Neural cell (in vitro differentiated cells): ENCODE measurements around the gene HIF1AN. TPM values are rescaled to one million over a fixed set of nuclear protein-coding genes. Genes with fewer than 3 reads are reported as not detected.

Experiments used
- H2AFZ ChIP-seq: fragments of 200-600, 300-800 bp; sonication (generic), shearing (Covaris generic); 2 replicates; pipeline ENCODE4 v1.6.0; 2014; ENCODE audit warnings: low read depth, mild to moderate bottlenecking, antibody characterized with exemption, low read length, moderate library complexity
- H3F3A ChIP-seq: fragments of 200-600 bp; shearing (Covaris generic); 2 replicates; pipeline ENCODE4 v1.6.1; 2016; ENCODE audit warnings: mild to moderate bottlenecking, moderate library complexity, mixed read lengths, antibody characterized with exemption, low read length; ENCODE audit not compliant: insufficient read depth, poor library complexity, severe bottlenecking
- H3K27ac ChIP-seq: fragments of 200-600, 300-800 bp; sonication (generic), shearing (Covaris generic); 2 replicates; pipeline ENCODE4 v1.5.1; 2014; ENCODE audit warnings: mild to moderate bottlenecking, low read length, moderate library complexity
- H3K27me3 ChIP-seq: fragments of 300-800, 200-600 bp; sonication (generic), shearing (Covaris generic); 2 replicates; pipeline ENCODE4 v1.6.0; 2014; ENCODE audit warnings: mild to moderate bottlenecking, low read depth, low read length, moderate library complexity; ENCODE audit not compliant: insufficient read depth
- H3K36me3 ChIP-seq: fragments of 300-800, 200-600 bp; sonication (generic), shearing (Covaris generic); 2 replicates; pipeline ENCODE4 v1.5.1; 2014; ENCODE audit warnings: mild to moderate bottlenecking, antibody characterized with exemption, low read length, moderate library complexity; ENCODE audit not compliant: insufficient read depth
- H3K4me2 ChIP-seq: fragments of 300-800, 200-600 bp; sonication (generic), shearing (Covaris generic); 2 replicates; pipeline ENCODE4 v1.6.0; 2014; ENCODE audit warnings: mild to moderate bottlenecking, low read length
- H3K4me3 ChIP-seq: fragments of 300-800, 200-600 bp; sonication (generic), shearing (Covaris generic); 2 replicates; pipeline ENCODE4 v1.5.1; 2014; ENCODE audit warnings: mild to moderate bottlenecking, low read length, moderate library complexity
- H3K79me2 ChIP-seq: fragments of 200-600 bp; shearing (Covaris generic); replicated peaks from 2 replicates; pipeline ENCODE4 v1.6.0; 2014; ENCODE audit warnings: mild to moderate bottlenecking, low read length, moderate library complexity; ENCODE audit not compliant: insufficient read depth
- H3K9ac ChIP-seq: fragments of 300-800, 200-600 bp; sonication (generic), shearing (Covaris generic); 2 replicates; pipeline ENCODE4 v1.6.1; 2016; ENCODE audit warnings: mild to moderate bottlenecking, low read length, mixed read lengths
- H3K9me2 ChIP-seq: fragments of 200-600 bp; shearing (Covaris generic); 2 replicates; pipeline ENCODE4 v1.6.1; 2016; ENCODE audit warnings: mild to moderate bottlenecking, low read length, mixed read lengths; ENCODE audit not compliant: insufficient read depth
- H3K9me3 ChIP-seq: fragments of 200-600, 300-800 bp; sonication (generic), shearing (Covaris generic); 2 replicates; pipeline ENCODE4 v1.6.1; 2016; ENCODE audit warnings: mild to moderate bottlenecking, mixed run types, low read length, moderate library complexity, mixed read lengths
- H4K20me1 ChIP-seq: fragments of 200-600 bp; shearing (Covaris generic); 2 replicates; pipeline ENCODE4 v1.6.1; 2016; ENCODE audit warnings: mild to moderate bottlenecking, mixed run types; ENCODE audit not compliant: insufficient read depth
- EP300 ChIP-seq: fragments of 450-650 bp; conservative IDR thresholded peaks from 2 replicates; pipeline ENCODE4 v1.6.1; 2014; ENCODE audit warnings: antibody characterized with exemption, mild to moderate bottlenecking, moderate library complexity; ENCODE audit not compliant: poor library complexity, severe bottlenecking
- EZH2 ChIP-seq: fragments of 200-600, 300-800 bp; shearing (Covaris generic), sonication (generic); IDR thresholded peaks from 2 replicates; pipeline ENCODE4 v1.6.1; 2014; ENCODE audit warnings: antibody characterized with exemption, low read length, borderline replicate concordance, mild to moderate bottlenecking; ENCODE audit not compliant: insufficient read depth, poor library complexity, severe bottlenecking
- MXI1 ChIP-seq: fragments of 450-650 bp; conservative IDR thresholded peaks from 2 replicates; pipeline ENCODE4 v1.6.1; 2014; ENCODE audit warnings: antibody characterized with exemption, mild to moderate bottlenecking; ENCODE audit not compliant: poor library complexity, severe bottlenecking
- POLR2AphosphoS5 ChIP-seq: IDR thresholded peaks from 2 replicates; pipeline ENCODE4 v1.6.1; 2012
- RAD21 ChIP-seq: fragments of 450-650 bp; conservative IDR thresholded peaks from 2 replicates; pipeline ENCODE4 v1.6.1; 2014; ENCODE audit warnings: antibody characterized with exemption, mild to moderate bottlenecking, moderate library complexity
- SMC3 ChIP-seq: fragments of 450-650 bp; conservative IDR thresholded peaks from 2 replicates; pipeline ENCODE4 v1.6.1; 2014; ENCODE audit warnings: antibody characterized with exemption, mild to moderate bottlenecking, moderate library complexity; ENCODE audit not compliant: poor library complexity
- TAF1 ChIP-seq: IDR thresholded peaks from 2 replicates; pipeline ENCODE4 v1.6.1; 2012; ENCODE audit warnings: low read depth
- polyA plus RNA-seq: library from polyadenylated mRNA; depleted of rRNA; stranded (reverse); fragments of >200 nt; gene quantifications from 2 replicates; pipeline ENCODE4 v1.2.3, GENCODE V29; 2014
- TF ChIP-seq, protein P1 (sequence below): fragments of 450-650 bp; IDR thresholded peaks from 2 replicates; pipeline ENCODE4 v1.5.1; 2014; ENCODE audit warnings: antibody characterized with exemption, mild to moderate bottlenecking, moderate library complexity; ENCODE audit not compliant: poor library complexity, severe bottlenecking
- TF ChIP-seq, protein P2 (sequence below): IDR thresholded peaks from 2 replicates; pipeline ENCODE4 v1.6.1; 2012; ENCODE audit warnings: borderline replicate concordance

The HIF1AN gene
- polyA plus RNA-seq, 1 donor from 2014 or later, result 16.1 TPM

DNA sequence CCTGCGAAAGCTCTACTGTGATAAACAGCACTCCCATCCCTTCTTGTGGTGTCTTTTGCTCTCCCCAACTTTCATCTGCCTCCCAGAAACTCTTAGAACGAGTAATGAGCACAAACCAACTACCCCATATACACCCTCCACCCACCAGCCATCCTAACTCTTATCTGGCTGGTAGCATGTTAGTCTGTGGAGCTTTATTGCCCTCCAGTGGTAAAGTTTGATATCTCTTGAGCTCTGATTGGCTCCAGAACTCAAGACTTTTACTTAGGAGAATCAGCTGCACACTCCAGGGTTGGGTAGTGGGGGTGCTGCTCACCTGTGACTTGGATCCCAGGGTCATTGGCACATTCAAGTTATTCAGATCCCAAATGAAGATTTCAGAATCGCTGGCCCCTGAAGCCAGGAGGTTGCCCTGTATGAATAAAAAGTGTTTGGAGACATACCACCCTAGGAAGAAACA is 27.0 kb upstream of the HIF1AN start:
- H3K79me2 ChIP-seq, result no peaks in the 10 kb centered on the region
- H3K27ac ChIP-seq, result no peak overlapping the region
- no peak overlapping the region for H3K4me2 ChIP-seq
- H3K9ac ChIP-seq, result no peak overlapping the region
- H3K4me3 ChIP-seq, result no peak overlapping the region
- H3K36me3 ChIP-seq, result peaks cover 6% of the 10 kb centered on the region
- no peaks in the 10 kb centered on the region for H3K9me2 ChIP-seq
- no peaks in the 10 kb centered on the region for H3F3A ChIP-seq
- H2AFZ ChIP-seq, result no peak overlapping the region
- peak; percentile 74 for TF ChIP-seq SMC3
- no peak for TF ChIP-seq EP300
- no peak for TF ChIP-seq EZH2
- TF ChIP-seq, protein P1, sequence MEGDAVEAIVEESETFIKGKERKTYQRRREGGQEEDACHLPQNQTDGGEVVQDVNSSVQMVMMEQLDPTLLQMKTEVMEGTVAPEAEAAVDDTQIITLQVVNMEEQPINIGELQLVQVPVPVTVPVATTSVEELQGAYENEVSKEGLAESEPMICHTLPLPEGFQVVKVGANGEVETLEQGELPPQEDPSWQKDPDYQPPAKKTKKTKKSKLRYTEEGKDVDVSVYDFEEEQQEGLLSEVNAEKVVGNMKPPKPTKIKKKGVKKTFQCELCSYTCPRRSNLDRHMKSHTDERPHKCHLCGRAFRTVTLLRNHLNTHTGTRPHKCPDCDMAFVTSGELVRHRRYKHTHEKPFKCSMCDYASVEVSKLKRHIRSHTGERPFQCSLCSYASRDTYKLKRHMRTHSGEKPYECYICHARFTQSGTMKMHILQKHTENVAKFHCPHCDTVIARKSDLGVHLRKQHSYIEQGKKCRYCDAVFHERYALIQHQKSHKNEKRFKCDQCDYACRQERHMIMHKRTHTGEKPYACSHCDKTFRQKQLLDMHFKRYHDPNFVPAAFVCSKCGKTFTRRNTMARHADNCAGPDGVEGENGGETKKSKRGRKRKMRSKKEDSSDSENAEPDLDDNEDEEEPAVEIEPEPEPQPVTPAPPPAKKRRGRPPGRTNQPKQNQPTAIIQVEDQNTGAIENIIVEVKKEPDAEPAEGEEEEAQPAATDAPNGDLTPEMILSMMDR, result peak; percentile 76
- no peak for TF ChIP-seq MXI1
- TF ChIP-seq, protein P2, sequence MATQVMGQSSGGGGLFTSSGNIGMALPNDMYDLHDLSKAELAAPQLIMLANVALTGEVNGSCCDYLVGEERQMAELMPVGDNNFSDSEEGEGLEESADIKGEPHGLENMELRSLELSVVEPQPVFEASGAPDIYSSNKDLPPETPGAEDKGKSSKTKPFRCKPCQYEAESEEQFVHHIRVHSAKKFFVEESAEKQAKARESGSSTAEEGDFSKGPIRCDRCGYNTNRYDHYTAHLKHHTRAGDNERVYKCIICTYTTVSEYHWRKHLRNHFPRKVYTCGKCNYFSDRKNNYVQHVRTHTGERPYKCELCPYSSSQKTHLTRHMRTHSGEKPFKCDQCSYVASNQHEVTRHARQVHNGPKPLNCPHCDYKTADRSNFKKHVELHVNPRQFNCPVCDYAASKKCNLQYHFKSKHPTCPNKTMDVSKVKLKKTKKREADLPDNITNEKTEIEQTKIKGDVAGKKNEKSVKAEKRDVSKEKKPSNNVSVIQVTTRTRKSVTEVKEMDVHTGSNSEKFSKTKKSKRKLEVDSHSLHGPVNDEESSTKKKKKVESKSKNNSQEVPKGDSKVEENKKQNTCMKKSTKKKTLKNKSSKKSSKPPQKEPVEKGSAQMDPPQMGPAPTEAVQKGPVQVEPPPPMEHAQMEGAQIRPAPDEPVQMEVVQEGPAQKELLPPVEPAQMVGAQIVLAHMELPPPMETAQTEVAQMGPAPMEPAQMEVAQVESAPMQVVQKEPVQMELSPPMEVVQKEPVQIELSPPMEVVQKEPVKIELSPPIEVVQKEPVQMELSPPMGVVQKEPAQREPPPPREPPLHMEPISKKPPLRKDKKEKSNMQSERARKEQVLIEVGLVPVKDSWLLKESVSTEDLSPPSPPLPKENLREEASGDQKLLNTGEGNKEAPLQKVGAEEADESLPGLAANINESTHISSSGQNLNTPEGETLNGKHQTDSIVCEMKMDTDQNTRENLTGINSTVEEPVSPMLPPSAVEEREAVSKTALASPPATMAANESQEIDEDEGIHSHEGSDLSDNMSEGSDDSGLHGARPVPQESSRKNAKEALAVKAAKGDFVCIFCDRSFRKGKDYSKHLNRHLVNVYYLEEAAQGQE, result no peak
- peak; percentile 77 for TF ChIP-seq RAD21
- no peak for TF ChIP-seq TAF1
- no peak for TF ChIP-seq POLR2AphosphoS5
- no peaks in the 10 kb centered on the region for H3K27me3 ChIP-seq
- no peaks in the 10 kb centered on the region for H3K9me3 ChIP-seq
- no peaks in the 10 kb centered on the region for H4K20me1 ChIP-seq

DNA sequence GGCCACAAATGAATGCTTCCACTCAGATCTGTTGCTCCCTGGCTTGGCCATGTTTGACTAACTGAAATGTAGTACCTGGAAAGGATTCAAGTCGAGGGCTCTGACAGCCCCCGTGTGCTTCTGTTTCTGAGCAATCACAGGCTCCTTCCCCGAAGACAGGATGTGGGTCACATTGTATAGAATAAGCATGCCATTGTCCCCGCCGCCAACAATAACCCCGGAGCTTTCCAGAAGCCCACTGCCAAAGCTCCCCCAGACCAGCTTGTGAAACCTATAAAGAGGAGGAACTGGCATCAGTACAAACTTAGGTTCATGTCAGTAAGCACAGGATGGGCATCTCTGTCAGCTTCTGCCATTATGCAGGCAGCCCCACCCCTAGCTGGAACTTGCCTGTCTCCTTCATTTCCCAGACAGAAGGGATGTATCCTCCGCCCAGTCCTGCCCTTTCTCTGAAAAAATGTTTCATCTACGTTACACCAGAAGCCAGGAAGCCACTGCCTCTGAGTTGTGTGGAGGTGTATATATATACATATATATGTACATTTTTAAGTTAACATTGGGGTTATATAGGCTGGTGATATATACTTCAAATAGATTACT is 26.4 kb upstream of the HIF1AN start:
- no peak overlapping the region for H3K27ac ChIP-seq
- no peak overlapping the region for H2AFZ ChIP-seq
- no peak overlapping the region for H3K9ac ChIP-seq
- H4K20me1 ChIP-seq, result no peaks in the 10 kb centered on the region
- H3K79me2 ChIP-seq, result no peaks in the 10 kb centered on the region
- TF ChIP-seq MXI1 (no peak), TAF1 (no peak), EP300 (no peak), RAD21 (no peak), EZH2 (no peak), POLR2AphosphoS5 (no peak), SMC3 (no peak)
- TF ChIP-seq, protein P1, result no peak
- TF ChIP-seq, protein P2, result no peak
- H3K27me3 ChIP-seq, result no peaks in the 10 kb centered on the region
- no peaks in the 10 kb centered on the region for H3K9me2 ChIP-seq
- no peak overlapping the region for H3K4me2 ChIP-seq
- no peaks in the 10 kb centered on the region for H3K9me3 ChIP-seq
- H3F3A ChIP-seq, result no peaks in the 10 kb centered on the region
- no peak overlapping the region for H3K4me3 ChIP-seq
- peaks cover 6% of the 10 kb centered on the region for H3K36me3 ChIP-seq
